Cardiac septum (tissue), 1 donor: Measurements from ENCODE around the gene RGL3. TPM values are rescaled to one million over a fixed set of nuclear protein-coding genes. Genes with fewer than 3 reads are reported as not detected.
"Not testable (repeated sequence)": the region's sequence is repeated elsewhere in the genome, so short reads cannot be mapped to it uniquely, and the experiment has no call there.

Source experiments
- DNase-seq: peaks from one replicate; pipeline ENCODE4 v3.0.0-alpha.2; 2020; ENCODE audit warnings: low spot score
- intact Hi-C: fragments of 100-400 bp; cut with DNase I; formaldehyde crosslinking; loops from one replicate; pipeline ENCODE4 v1.14.0; 2022
- long read RNA-seq: library from polyadenylated mRNA; unstranded; transcript quantifications from one replicate; pipeline ENCODE4 v2.0.0, GENCODE V29; 2021
- total RNA-seq: library from RNA; stranded (reverse); fragmentation: NEBNext Ultra II Directional; extraction: Animal tissue kit (Norgen Biotek cat#: 25700); gene quantifications from one replicate; pipeline ENCODE4 v1.2.1, GENCODE V29; 2021
- donor health status: DM: no; HTN: no; CAD: no.

Gene RGL3
- 5.8 TPM for total RNA-seq
- long read RNA-seq, partial matches to known transcripts: 1 of 2 reads
- long read RNA-seq, other reads (novel, unspliced or antisense): 1 of 2 reads

- DNase-seq: no peak
- intact Hi-C loops: no loop called here
Observed at GRCh38 chr19:11418549-11419506, at the start of gene RGL3. Gene RGL3, minus strand, starts transcription at chr19:11419314. Its CDS starts 36 bp downstream, at chr19:11419278.

- intact Hi-C loops: not testable (repeated sequence)
Observed at GRCh38 chr19:11468266-11468845, 49.2 kb upstream of the RGL3 start.

DNA sequence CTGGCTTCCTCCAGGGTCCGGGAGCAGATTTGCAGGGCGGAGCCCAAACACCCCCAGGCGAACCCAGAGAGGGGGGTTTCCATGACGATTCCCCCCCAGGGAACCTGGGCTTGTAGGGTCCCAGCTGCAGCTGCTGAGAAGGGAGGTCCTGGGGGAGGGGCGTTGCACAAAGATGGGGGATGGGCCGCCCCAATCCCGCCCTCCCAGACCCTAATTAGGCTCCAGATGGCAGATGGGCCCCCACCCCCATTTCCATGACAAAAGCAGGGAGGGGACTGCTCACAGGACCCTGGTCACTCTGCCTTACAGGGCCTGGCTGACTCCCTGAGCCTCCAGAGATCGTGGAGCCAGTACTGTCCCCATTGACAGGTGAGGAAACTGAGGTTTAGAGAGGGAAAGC lies 46.5 kb upstream of the RGL3 start:
- intact Hi-C loops: no loop called here
- no peak for DNase-seq

More at GRCh38 chr19:11468266-11468845, 49.2 kb upstream of the RGL3 start:
- not testable (repeated sequence) for DNase-seq

- intact Hi-C loops: no loop called here
- DNase-seq: no peak
Observed at GRCh38 chr19:11464333-11465265, 45.5 kb upstream of the RGL3 start.

DNA sequence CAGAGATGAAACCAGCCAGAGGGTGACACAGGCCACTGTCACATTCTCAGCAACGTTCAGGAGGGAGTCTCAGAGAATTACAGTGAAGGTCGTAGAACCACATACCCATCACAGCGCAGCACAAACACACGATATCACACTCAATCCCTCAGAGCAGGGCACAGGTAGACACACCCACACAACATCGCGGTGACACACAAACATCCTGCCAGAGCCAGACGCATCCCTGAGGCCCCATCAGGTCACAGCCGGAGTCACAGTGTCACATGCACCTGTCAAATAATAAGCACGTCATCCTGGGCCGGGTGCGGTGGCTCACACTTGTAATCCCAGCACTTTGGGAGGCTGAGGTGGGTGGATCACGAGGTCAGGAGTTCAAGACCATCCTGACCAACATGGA lies 44.3 kb upstream of the RGL3 start:
- intact Hi-C loops: no loop called here
- DNase-seq: no peak

GRCh38 chr19:11461453-11461852 lies 42.3 kb upstream of the RGL3 start:
- no peak for DNase-seq

GRCh38 chr19:11460207-11460606 lies 41.1 kb upstream of the RGL3 start:
- intact Hi-C loops: no loop called here
- DNase-seq: no peak

More at GRCh38 chr19:11461453-11461852, 42.3 kb upstream of the RGL3 start:
- intact Hi-C loops: no loop called here

DNA sequence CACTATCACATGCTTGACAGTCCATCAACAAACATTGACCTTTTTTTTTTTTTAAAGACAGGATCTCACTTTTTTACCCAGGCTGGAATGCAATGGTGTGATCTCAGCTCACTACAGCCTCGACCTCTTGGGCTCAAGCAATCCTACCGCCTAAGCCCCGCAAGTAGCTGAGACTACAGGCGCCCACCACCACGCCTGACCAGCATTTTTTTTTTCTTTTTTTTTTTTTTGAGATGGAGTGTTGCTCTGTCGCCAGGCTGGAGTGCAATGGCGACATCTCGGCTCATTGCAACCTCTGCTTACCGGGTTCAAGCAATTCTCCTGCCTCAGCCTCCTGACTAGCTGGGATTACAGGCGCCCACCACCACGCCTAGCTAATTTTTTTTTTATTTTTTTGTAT lies 39.8 kb upstream of the RGL3 start:
- DNase-seq, intact Hi-C loops: not testable (repeated sequence)

DNA sequence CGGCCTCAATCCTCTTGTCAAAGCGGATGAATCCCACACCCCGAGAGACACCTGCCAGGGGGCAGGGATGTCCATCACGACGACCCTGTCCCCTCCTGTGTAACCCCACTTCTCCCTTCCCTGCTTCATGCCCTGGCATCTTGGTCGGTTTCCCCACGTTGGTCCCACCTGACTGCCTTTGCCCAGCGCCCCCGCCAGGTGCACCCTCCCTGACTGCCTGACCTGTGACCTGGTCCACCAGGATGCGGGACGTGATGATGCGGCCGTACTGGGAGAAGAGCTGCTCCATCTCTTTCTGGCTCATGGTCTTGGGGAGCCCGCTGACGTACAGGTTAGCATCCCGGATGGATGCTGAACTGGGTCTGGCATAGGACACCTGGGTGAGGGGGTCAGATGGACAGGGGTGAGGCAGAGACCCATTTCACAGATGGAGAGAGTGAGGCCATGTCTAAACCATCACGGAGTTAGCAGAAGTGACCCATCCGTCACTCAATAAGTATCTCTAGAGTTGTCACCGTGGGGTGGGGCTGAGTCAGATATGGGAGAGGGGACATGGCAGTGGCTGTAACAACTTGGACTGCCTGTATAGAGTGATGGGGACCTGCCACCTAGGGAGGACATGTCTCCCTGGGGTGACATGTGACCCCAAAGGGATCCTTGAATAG lies 39.3 kb upstream of the RGL3 start:
- DNase-seq: no peak
- intact Hi-C loops: no loop called here

- intact Hi-C loops: no loop called here
- DNase-seq: no peak
Observed at GRCh38 chr19:11457831-11458230, 38.7 kb upstream of the RGL3 start.

DNA sequence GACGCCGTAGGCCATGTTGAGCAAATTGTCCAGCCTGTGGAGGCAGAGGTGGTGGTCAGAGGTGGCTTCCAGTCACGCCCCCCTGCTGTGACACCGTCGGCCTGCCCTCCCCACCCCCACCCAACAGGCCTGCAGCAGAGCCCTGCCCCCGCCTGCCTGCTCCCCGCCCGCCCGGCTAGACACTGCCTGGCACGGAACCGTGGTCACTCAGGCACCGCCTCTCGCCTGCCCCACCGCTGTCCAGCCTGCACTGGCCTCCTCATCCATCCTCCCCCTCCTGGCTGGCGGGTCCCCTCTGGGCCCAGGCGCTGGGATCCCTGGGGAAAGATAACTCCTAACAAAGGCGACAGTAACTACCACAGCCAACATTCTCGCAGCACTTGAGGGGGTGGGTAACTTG lies 38.0 kb upstream of the RGL3 start:
- no peak for DNase-seq
- intact Hi-C loops: no loop called here

- intact Hi-C loops: no loop called here
- no peak for DNase-seq
Observed at GRCh38 chr19:11456659-11457058, 37.5 kb upstream of the RGL3 start.

- DNase-seq, intact Hi-C loops: not testable (repeated sequence)
Observed at GRCh38 chr19:11455233-11455554, 36.1 kb upstream of the RGL3 start.

DNA sequence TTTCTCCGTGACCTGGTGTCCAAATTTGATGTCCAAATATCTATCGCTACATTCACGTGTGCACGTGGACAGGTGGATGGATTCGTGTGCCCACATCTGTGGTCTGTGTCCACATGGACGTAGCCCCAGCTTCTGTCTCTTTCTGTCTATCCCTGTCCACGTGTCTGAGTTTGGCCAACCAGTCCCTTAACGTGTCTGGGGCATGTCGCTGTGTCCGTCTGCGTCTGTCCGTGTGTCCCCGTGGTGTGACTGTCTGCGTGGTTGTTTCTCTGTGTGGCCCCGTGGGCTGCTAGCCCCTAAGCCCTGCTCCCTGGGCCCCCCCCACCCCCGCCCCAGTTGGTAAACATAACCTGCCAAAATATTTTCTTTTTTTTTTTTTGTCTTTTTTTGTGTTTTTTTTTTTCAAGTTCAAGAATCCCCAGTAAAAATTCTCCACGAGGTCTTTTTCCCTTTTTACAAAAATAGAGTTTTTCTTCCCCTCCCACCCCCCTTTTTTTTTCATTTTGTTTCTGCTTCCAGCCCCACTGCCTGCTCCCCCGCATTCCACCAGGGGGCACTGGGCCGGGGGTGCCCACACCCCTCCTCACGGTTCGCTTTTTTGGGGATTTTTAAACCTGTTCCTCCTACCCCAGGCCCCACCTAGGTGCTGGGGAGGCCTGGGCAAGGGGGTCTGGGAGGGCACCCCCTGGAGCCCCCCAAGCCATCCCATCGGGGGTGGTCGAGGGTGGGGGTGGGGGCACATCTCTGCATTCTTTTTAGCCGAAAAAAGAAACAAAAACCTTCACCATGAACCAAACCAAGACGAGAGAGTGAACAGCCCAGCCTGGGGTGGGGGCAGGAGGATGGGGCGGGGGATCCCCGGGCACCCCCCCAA lies 34.6 kb upstream of the RGL3 start:
- DNase-seq: no peak
- intact Hi-C loops: no loop called here

DNA sequence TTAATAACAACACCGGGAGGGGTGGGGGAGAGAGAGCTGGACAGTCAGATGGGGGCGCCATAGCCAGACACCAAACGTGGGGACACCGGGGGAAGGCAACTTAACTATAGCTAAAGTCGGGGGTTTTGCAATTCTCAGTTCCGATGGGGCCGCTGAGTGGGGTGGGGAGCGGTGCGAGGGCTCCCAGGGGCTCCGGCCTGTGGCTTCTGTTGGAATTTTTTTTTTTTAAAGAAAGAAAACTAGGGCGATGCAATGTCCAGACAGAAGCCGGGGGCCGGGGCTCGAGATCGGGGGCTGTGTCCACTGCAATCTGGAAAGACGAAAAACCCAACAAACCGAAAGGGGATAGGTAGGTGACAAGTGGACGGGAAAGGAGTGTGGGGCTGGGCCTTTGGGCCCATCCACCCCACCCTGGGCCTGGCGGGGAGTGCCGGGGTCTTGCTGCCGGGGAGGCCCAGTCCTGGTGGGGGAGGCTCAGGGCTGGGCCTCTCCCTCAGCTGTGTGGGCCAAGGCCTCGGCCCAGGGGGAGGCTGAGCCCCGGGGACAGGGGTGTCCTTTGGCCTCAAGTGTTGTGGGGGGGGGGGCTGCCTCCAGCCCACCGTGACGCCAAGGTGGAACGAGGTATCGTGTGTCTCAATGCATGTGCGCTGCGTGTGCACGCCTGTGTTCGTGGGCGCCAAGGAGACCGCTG lies 33.7 kb upstream of the RGL3 start:
- no peak for DNase-seq
- intact Hi-C loops: no loop called here

DNA sequence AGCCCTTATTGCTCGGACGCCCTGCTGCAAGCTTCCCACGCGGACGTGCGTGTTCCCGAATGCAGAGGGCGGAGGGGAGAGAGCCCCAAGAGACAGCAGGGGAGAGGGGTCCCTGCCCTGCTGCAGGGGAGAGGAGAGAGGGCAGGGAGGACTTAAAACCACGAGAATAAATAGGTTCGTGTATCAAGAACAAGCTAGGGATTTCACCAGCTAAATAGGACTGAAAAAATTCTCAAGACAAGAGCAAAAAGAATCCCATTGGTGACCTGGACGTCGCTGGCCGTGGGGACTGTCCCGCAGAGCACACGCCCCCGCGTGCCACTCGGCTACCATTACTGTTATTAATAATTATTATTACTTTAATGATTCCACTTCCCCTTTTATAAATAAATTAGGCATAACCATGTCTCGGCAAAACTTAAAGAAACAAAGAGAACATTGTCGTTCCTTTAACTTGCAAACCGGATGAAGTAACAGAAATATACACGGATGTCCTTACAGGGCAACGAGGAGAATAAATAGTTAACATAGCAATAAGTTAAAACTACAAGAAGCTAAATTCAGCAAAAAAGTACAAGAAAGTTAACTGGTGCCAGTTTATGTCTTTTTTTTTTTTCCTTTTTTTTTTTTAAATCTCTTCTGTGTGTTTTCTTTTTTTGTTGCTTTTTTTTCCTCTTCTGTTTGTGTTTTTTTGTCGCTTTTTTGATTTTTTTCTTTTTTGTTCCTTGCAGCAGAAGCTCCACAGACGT lies 32.9 kb upstream of the RGL3 start:
- DNase-seq: no peak
- intact Hi-C loops: no loop called here

DNA sequence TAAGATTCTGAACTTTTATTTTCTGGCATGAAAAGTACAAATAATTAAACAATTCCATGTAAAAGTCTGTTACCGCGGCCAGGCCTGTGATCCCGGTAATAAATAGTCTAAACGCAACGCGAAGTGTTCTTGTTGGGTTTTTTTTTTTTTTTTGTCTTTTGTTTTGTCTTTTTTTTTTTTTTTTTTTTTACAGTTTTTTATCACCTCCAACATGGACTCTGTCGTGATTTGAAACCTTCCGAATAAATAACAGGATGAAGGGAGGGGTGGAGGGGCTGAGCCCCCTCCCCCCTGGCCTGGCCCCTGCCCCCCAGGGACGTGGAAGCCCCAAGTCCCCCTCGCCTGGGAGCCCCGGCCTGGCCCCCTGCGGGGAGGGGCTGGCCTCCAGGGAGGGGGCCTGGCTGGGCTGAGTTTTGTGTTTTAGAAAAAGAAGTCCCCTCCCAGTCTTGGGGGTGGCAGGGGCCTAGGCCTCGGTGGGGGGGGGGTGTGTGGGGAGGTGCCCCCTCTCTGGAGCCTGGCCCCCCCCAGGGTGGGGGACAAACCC lies 32.3 kb upstream of the RGL3 start:
- no peak for DNase-seq
- intact Hi-C loops: no loop called here
